NK-92 (cell line): ENCODE measurements around the gene OR4E2.
"Not testable (repeated sequence)": the region's sequence is repeated elsewhere in the genome, so short reads cannot be mapped to it uniquely, and the experiment has no call there.

Experiments used
- DNase-seq: peaks from one replicate; lab custom pipeline; 2025; ENCODE audit not compliant: unreplicated experiment; lab: John Stamatoyannopoulos, UW

Gene OR4E2

GRCh38 chr14:21694425-21694824, 40.8 kb downstream of the OR4E2 start:
- DNase-seq, result no peak

DNA sequence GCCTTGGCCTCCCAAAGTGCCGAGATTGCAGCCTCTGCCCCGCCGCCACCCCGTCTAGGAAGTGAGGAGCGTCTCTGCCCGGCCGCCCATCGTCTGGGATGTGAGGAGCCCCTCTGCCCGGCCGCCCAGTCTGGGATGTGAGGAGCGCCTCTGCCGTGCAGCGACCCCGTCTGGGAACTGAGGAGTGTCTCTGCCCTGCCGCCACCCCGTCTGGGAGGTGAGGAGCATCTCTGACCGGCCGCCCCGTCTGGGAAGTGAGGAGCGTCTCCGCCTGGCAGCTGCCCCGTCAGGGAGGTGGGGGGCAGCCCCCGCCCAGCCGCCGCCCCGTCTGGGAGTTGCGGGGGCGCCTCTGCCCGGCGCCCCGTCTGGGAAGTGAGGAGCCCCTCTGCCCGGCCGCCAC, 44.0 kb downstream of the OR4E2 start:
- not testable (repeated sequence) for DNase-seq

DNA sequence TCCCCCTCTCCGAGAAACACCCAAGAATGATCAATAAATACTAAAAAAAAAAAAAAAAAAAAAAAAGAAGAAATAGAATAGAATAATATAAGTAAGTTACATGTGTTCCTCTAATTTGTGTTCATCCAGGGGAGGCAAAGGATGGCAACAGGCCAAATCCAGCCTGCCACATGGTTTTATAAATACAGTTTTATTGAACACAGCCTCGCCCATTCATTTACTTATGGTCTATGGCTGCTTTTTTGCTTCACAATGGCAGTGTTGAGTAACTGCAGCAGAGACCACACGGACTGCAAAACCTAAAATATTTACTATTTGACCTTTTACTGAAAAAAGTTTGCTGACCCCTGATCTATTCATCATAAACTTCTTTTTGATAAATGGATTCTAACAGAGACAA, 44.9 kb downstream of the OR4E2 start:
- not testable (repeated sequence) for DNase-seq

DNA sequence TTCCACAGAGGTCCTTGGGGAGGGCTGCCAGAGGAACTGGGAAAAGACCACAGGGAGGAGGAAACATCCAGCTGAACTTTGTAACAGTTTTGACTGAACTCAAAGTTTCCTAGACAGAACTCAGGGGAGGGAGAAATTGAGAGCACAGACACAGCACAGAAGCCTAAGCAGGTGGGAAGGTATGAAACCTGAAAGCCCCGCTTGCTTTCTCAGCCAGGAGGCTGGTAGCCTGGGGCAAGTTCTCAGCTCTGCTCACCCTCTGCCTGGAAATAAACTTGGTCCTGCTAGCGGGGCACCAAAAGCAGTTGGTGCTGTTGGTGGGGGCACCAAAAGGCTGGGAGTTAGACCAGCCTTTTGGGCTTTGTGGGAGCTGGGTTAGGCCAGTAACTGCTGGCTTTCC, 45.9 kb downstream of the OR4E2 start:
- DNase-seq, result no peak

DNA sequence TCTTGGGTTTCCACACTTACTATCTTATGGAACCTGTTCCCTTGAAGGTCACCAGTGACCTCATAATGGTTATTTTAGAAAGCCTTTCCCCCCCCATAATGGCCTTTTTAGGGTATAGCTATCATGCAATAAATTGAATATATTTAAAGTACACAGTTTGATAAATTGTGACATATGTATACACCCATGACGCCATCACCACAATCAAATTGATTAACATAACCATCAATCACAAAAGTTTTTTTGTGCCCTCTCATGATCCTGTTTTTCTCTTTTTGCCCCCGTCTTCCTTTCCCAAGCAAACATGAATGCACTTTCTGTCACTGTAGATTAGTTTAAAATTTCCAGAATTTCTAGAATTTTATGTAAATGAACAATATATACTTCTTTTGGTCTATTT, 48.7 kb downstream of the OR4E2 start:
- no peak for DNase-seq

DNA sequence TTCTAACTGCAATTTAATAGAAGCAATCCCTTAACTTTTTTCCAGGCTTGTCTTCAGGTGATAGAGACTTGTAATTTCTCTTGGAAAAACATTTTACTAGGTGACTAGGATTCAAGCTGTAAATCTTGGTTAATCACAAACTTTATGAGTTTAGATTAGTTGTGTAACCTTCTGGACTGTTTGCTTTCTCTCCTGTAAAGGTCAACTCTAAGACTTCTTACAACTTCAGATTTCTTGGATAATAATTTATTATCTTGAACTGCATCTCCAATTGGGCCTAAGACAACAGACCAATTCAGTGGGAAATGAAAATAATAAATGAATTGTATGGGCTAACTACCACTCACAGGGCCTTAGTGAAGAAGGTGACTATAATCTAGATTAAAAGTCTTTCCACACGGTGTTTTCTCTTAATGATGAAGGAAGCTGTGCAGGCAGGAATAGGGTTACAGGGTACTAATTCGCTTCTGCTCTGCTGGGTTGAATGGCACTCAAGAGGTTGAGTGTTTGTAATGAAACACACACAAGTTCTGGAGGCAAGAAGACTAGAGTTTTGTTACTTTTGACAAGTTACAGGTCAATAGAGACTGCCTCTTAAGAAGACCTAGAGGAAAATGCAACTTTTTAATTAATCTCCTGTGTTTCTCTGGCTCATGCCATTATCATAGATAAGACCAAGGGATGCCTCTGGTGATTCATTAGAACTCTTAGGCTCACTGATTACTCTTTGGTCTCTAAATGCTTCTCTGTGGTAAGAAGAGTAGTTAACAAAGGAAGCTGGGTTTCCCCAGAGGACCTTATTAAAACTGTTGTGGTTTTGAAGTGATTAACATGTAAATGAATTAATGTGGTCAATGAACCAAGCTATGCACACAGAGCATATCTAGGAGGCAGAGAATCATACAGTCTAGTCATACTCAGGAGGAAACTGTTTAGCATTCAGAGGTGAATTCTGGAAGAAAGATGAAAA, 50.0 kb downstream of the OR4E2 start:
- DNase-seq, result no peak

DNA sequence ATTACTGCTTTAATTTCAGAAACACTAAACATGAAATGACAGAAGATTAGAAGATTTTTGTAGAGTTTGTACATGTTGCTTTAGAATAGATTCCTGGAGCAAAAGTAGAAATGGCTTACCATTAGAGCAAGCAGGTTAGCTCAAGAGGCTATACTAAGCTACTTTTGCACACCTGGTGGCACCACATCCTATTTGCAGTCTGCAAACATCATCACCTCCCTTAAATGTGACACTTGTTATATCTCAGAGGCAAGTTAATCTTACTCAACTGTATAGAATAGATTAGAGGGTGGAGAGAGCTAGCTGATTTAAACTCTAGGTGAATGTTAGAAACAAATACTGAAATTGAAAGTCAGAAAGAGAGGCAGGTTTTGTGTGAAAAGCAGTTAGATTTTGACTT, 50.7 kb downstream of the OR4E2 start:
- no peak for DNase-seq

GRCh38 chr14:21711360-21711961, 57.8 kb downstream of the OR4E2 start:
- no peak for DNase-seq

DNA sequence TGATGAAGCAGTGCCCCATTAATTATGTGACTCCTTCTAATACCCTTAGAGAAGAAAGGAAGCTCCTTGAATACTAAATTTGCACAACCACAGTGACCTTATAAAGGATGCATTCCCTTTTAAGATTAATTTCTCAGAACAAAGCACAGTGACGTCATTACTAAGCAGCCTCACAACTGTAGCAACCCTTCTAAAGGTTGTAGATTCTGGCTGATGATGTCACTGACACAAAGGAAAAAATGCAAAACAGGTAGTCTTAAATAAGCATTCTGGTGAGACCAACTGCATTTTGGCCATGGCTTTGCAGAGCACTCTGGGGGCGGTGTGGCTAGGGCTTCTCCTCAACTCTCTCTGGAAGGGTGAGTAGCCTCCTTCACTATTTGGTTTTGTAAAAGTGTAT, 58.4 kb downstream of the OR4E2 start:
- no peak for DNase-seq

- no peak for DNase-seq
These were observed 60.8 kb downstream of the OR4E2 start for GRCh38 chr14:21714318-21714929.
